Rectal smooth muscle tissue (tissue), 1 donor: ENCODE results near the gene SV2C.
"Not testable (repeated sequence)": the region's sequence is repeated elsewhere in the genome, so short reads cannot be mapped to it uniquely, and the experiment has no call there.

ENCODE experiments used
- H3K27ac ChIP-seq: one replicate; pipeline ENCODE4 v1.7.0; 2013; ENCODE audit warnings: low read depth, low read length, inconsistent platforms
- H3K27me3 ChIP-seq: one replicate; pipeline ENCODE4 v1.7.0; 2013; ENCODE audit warnings: low read length; ENCODE audit not compliant: control insufficient read depth, insufficient read depth
- H3K36me3 ChIP-seq: one replicate; pipeline ENCODE4 v1.7.0; 2013; ENCODE audit warnings: low read length; ENCODE audit not compliant: control insufficient read depth, insufficient read depth
- H3K4me1 ChIP-seq: one replicate; pipeline ENCODE4 v1.7.0; 2013; ENCODE audit warnings: low read length; ENCODE audit not compliant: control insufficient read depth, insufficient read depth
- H3K4me3 ChIP-seq: one replicate; pipeline ENCODE4 v1.7.0; 2013; ENCODE audit warnings: low read length
- H3K9ac ChIP-seq: one replicate; pipeline ENCODE4 v1.7.0; 2013; ENCODE audit warnings: low read length

SV2C gene

GRCh38 chr5:76082772-76083554, at the start of gene SV2C:
TSS of gene SV2C (plus strand) at chr5:76083383. CDS start at chr5:76131751, 48,368 bp downstream.
- H3K4me1 ChIP-seq = no peaks in the 10 kb centered on the region
- peaks cover 7% of the 10 kb centered on the region for H3K27me3 ChIP-seq
- H3K9ac ChIP-seq = no peak within 1 kb of the TSS
- no peaks in the 10 kb centered on the region for H3K36me3 ChIP-seq
- no peak within 1 kb of the TSS for H3K27ac ChIP-seq
- H3K4me3 ChIP-seq = peak within 1 kb of the TSS; percentile 19

DNA sequence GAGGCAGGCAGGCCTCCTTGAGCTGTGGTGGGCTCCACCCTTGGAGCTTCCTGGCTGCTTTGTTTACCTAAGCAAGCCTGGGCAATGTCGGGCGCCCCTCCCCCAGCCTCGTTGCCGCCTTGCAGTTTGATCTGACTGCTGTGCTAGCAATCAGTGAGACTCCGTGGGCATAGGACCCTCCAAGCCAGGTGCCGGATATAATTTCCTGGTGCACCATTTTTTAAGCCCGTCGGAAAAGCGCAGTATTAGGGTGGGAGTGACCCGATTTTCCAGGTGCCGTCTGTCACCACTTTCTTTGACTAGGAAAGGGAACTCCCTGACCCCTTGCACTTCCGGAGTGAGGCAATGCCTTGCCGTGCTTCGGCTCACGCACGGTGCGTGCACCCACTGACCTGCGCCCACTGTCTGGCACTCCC, 45.4 kb upstream of the SV2C start:
- H3K9ac ChIP-seq, H3K36me3 ChIP-seq, H3K27me3 ChIP-seq, H3K4me1 ChIP-seq, H3K4me3 ChIP-seq, H3K27ac ChIP-seq: not testable (repeated sequence)

- Histone ChIP-seq H3K4me1 (no peaks in the 10 kb centered on the region), H3K27ac (no peak overlapping the region), H3K27me3 (no peaks in the 10 kb centered on the region), H3K4me3 (no peak overlapping the region), H3K36me3 (no peaks in the 10 kb centered on the region), H3K9ac (no peak overlapping the region)
These were observed 45.0 kb upstream of the SV2C start for GRCh38 chr5:76038212-76038611.

GRCh38 chr5:76040806-76041205, 42.4 kb upstream of the SV2C start:
- Histone ChIP-seq H3K27ac (no peak overlapping the region), H3K4me3 (no peak overlapping the region), H3K9ac (no peak overlapping the region), H3K27me3 (no peaks in the 10 kb centered on the region), H3K36me3 (no peaks in the 10 kb centered on the region), H3K4me1 (no peaks in the 10 kb centered on the region)

GRCh38 chr5:76041863-76042262, 41.3 kb upstream of the SV2C start:
- H3K36me3 ChIP-seq = no peaks in the 10 kb centered on the region
- no peak overlapping the region for H3K27ac ChIP-seq
- no peak overlapping the region for H3K4me3 ChIP-seq
- no peaks in the 10 kb centered on the region for H3K4me1 ChIP-seq
- no peak overlapping the region for H3K9ac ChIP-seq
- H3K27me3 ChIP-seq = no peaks in the 10 kb centered on the region

GRCh38 chr5:76046741-76047140, 36.4 kb upstream of the SV2C start:
- no peaks in the 10 kb centered on the region for H3K36me3 ChIP-seq
- no peaks in the 10 kb centered on the region for H3K27me3 ChIP-seq
- no peak overlapping the region for H3K9ac ChIP-seq
- no peaks in the 10 kb centered on the region for H3K4me1 ChIP-seq
- H3K27ac ChIP-seq = no peak overlapping the region
- H3K4me3 ChIP-seq = no peak overlapping the region

GRCh38 chr5:76050134-76050533, 33.0 kb upstream of the SV2C start:
- H3K4me1 ChIP-seq = no peaks in the 10 kb centered on the region
- no peaks in the 10 kb centered on the region for H3K27me3 ChIP-seq
- H3K36me3 ChIP-seq = no peaks in the 10 kb centered on the region
- no peak overlapping the region for H3K9ac ChIP-seq
- no peak overlapping the region for H3K4me3 ChIP-seq
- no peak overlapping the region for H3K27ac ChIP-seq

GRCh38 chr5:76062502-76063041, 20.6 kb upstream of the SV2C start:
- no peak overlapping the region for H3K9ac ChIP-seq

DNA sequence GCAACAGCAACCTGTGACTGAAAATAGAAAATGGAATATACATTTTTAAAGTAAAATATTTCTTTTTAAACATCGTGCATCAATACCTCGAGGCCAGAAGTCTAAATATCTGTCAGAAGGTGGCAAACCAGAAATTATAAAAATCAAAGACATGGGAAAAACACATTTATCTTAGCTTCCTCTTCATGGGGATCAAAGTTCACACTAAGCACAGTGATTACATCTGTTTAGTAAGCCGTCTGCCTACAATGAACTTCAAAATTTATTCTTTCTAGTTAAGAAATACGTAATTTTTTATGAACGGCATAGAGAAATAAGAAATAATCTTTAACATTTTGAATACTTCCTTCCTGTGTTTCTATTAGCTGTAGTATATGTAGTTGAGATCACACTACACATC, 17.9 kb upstream of the SV2C start:
- no peaks in the 10 kb centered on the region for H3K27me3 ChIP-seq
- no peaks in the 10 kb centered on the region for H3K4me1 ChIP-seq
- no peak overlapping the region for H3K9ac ChIP-seq

More at GRCh38 chr5:76062502-76063041, 20.6 kb upstream of the SV2C start:
- H3K4me1 ChIP-seq = no peaks in the 10 kb centered on the region
- H3K4me3 ChIP-seq = no peak overlapping the region
- H3K36me3 ChIP-seq = no peaks in the 10 kb centered on the region
- no peak overlapping the region for H3K27ac ChIP-seq
- H3K27me3 ChIP-seq = no peaks in the 10 kb centered on the region

GRCh38 chr5:76069061-76069735, 14.0 kb upstream of the SV2C start:
- no peak overlapping the region for H3K27ac ChIP-seq
- H3K27me3 ChIP-seq = no peaks in the 10 kb centered on the region
- H3K36me3 ChIP-seq = no peaks in the 10 kb centered on the region
- H3K9ac ChIP-seq = no peak overlapping the region
- H3K4me3 ChIP-seq = no peak overlapping the region
- H3K4me1 ChIP-seq = no peaks in the 10 kb centered on the region

More for the DNA sequence above, 17.9 kb upstream of the SV2C start:
- H3K36me3 ChIP-seq = no peaks in the 10 kb centered on the region
- H3K27ac ChIP-seq = no peak overlapping the region
- H3K4me3 ChIP-seq = no peak overlapping the region

DNA sequence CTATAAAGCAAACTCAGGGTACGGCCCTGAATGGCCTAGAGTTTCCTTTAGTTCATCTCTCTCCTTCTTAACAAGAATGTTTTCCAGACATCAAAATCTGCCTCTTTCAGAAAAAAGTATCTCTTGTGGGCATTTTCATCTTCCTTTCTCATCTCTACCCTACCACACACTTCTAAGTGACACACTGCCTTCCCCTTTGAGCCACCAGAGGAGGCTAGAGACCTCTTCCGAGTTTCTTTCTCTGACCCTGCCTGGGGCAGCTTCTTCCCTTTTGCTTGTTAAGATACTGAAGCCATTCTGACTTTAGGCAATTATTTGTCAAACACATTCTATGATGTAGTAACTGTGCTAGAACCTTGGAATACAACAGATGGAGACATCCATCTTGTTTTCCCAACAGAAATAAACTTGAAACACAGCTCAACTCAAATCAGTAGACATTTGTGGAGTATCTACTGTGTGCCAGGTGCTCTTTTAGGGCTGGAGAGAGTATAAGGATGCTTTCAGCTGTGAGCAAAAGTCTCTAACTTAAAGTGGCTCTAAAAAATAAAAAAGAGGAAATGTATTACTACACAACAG, 8.6 kb upstream of the SV2C start:
- no peak overlapping the region for H3K27ac ChIP-seq
- no peaks in the 10 kb centered on the region for H3K4me1 ChIP-seq
- H3K27me3 ChIP-seq = no peaks in the 10 kb centered on the region
- H3K36me3 ChIP-seq = no peaks in the 10 kb centered on the region
- no peak overlapping the region for H3K9ac ChIP-seq
- no peak overlapping the region for H3K4me3 ChIP-seq
